Peyer's patch (tissue), 4 donors: ENCODE measurements around the gene KCNQ1. TPM values are rescaled to one million over a fixed set of nuclear protein-coding genes. Genes with fewer than 3 reads are reported as not detected.
A peak's percentile ranks its signal among the peaks of the same experiment; 100 is the strongest.

Source experiments
- DNase-seq, 3 donors: peaks; one replicate each; pipeline ENCODE4 v3.0.0-alpha.2; 2017 to 2019
- H3K27ac ChIP-seq, 4 donors: fragments of 200-600 bp; sonication (generic); one replicate each; pipeline ENCODE4 v1.5.1; 2016 to 2019
- H3K27me3 ChIP-seq, 2 donors: fragments of 200-600 bp; sonication (generic); one replicate each; pipeline ENCODE4 v1.5.1; 2019
- H3K36me3 ChIP-seq, 3 donors: fragments of 200-600 bp; sonication (generic); one replicate each; pipeline ENCODE4 v1.5.1; 2016 to 2019
- H3K4me1 ChIP-seq, 4 donors: fragments of 200-600 bp; sonication (generic); one replicate each; pipeline ENCODE4 v1.5.1; 2016 to 2019
- H3K4me3 ChIP-seq, 4 donors: fragments of 200-600 bp; sonication (generic); 1 replicate in 3 of 4; 2 replicates in 1 of 4; pipeline ENCODE4 v1.5.1; 2016 to 2019; ENCODE audit warnings: mild to moderate bottlenecking in 1 of 4
- H3K9me3 ChIP-seq, 4 donors: fragments of 200-600 bp; sonication (generic); one replicate each; pipeline ENCODE4 v1.5.1; 2016 to 2019; ENCODE audit warnings: mild to moderate bottlenecking in 1 of 4
- POLR2A ChIP-seq, 2 donors: fragments of 450-650 bp; IDR thresholded peaks; one replicate each; pipeline ENCODE4 v1.5.1; 2017; ENCODE audit warnings: antibody characterized with exemption in 2 of 2, mild to moderate bottlenecking in 2 of 2, moderate library complexity in 2 of 2
- total RNA-seq, 4 donors: library from RNA; depleted of rRNA; stranded (reverse); fragments of >200 nt; gene quantifications; one replicate each; pipeline ENCODE4 v1.1.0, GENCODE V29; 2016
- TF ChIP-seq, protein P1 (sequence below), 6 experiments: fragments of 450-650 bp in 4 of 6; fragments of 200-600 bp in 2 of 6; sonication (generic) in 1 of 6; IDR thresholded peaks; one replicate each; pipeline ENCODE4 v1.5.1; 2017 to 2019; ENCODE audit warnings: antibody characterized with exemption in 6 of 6, mild to moderate bottlenecking in 3 of 6, moderate library complexity in 1 of 6

KCNQ1 gene
- total RNA-seq, 4 donors from 2014 or later = 50.6 to 66.4 (median 54.2) TPM

DNA sequence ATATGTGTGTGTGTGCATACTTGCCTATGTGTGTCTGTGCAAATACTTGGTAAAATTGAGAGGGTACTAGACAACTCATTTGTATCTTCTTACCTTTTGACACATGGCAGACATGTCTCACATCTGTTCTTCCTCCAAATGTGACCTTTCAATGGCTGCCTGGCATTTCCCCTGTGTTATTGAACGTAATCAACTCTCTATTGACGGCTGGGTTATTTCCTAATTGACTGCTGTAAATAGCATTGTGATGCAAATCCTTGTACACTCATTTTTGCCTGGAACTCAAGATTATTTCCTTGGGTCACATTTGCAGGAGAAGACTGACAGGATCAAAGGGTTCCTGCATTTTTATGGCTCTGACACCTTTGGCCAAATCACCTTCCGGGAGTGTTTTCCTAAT is 37.4 kb downstream of the KCNQ1 start:
- Histone ChIP-seq H3K4me3 (no peak overlapping the region), H3K36me3 (no peaks in the 10 kb centered on the region), H3K27me3 (no peaks in the 10 kb centered on the region), H3K9me3 (peaks cover 0 to 14% (median 3%) of the 10 kb centered on the region in 4 donors), H3K4me1 (peaks cover 0 to 7% (median 0%) of the 10 kb centered on the region in 4 donors), H3K27ac (no peak overlapping the region)
- TF ChIP-seq POLR2A (IDR thresholded peaks at IDR 0.05) = no peak
- TF ChIP-seq, protein P1, sequence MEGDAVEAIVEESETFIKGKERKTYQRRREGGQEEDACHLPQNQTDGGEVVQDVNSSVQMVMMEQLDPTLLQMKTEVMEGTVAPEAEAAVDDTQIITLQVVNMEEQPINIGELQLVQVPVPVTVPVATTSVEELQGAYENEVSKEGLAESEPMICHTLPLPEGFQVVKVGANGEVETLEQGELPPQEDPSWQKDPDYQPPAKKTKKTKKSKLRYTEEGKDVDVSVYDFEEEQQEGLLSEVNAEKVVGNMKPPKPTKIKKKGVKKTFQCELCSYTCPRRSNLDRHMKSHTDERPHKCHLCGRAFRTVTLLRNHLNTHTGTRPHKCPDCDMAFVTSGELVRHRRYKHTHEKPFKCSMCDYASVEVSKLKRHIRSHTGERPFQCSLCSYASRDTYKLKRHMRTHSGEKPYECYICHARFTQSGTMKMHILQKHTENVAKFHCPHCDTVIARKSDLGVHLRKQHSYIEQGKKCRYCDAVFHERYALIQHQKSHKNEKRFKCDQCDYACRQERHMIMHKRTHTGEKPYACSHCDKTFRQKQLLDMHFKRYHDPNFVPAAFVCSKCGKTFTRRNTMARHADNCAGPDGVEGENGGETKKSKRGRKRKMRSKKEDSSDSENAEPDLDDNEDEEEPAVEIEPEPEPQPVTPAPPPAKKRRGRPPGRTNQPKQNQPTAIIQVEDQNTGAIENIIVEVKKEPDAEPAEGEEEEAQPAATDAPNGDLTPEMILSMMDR (IDR thresholded peaks at IDR 0.05) = no peak
- no peak for DNase-seq

- Histone ChIP-seq H3K4me3 (no peak overlapping the region), H3K36me3 (no peaks in the 10 kb centered on the region), H3K27ac (peak overlapping the region in 1 of 4 donors; percentile 10), H3K27me3 (no peaks in the 10 kb centered on the region), H3K4me1 (peaks cover 0 to 7% (median 0%) of the 10 kb centered on the region in 4 donors), H3K9me3 (peaks cover 0 to 14% (median 5%) of the 10 kb centered on the region in 4 donors)
- no peak for DNase-seq
- TF ChIP-seq, protein P1 (IDR thresholded peaks at IDR 0.05) = no peak
- TF ChIP-seq POLR2A (IDR thresholded peaks at IDR 0.05) = no peak
Measured at GRCh38 chr11:2482745-2483144, 37.9 kb downstream of the KCNQ1 start.

DNA sequence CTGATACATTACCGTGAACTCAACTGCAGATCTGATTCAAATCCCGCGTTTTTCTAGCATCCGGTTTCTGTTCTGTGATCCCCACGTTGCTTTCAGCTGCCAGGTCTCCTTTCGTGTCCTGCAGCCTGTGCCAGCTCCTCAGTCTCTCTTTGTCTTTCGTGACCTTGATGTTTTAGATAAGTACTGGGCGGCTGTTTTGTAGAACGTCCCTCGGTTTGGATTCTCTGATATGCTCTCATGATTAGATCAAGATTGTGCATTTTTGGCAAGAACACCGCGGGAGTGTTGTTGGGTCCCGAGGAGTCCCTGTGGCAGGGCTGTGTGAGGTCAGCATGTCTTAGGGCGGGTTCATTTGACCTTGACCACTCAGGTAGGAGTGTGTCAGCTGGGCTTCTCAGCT is 38.6 kb downstream of the KCNQ1 start:
- TF ChIP-seq, protein P1 (IDR thresholded peaks at IDR 0.05) = no peak
- no peak for TF ChIP-seq POLR2A (IDR thresholded peaks at IDR 0.05)
- peak in 1 of 3 donors; percentile 46 for DNase-seq
- peaks cover 0 to 7% (median 0%) of the 10 kb centered on the region in 4 donors for H3K4me1 ChIP-seq
- H3K9me3 ChIP-seq = peaks cover 0 to 15% (median 6%) of the 10 kb centered on the region in 4 donors
- peak overlapping the region in 1 of 4 donors; percentile 34 for H3K27ac ChIP-seq
- no peak overlapping the region for H3K4me3 ChIP-seq
- H3K36me3 ChIP-seq = no peaks in the 10 kb centered on the region
- no peaks in the 10 kb centered on the region for H3K27me3 ChIP-seq

DNA sequence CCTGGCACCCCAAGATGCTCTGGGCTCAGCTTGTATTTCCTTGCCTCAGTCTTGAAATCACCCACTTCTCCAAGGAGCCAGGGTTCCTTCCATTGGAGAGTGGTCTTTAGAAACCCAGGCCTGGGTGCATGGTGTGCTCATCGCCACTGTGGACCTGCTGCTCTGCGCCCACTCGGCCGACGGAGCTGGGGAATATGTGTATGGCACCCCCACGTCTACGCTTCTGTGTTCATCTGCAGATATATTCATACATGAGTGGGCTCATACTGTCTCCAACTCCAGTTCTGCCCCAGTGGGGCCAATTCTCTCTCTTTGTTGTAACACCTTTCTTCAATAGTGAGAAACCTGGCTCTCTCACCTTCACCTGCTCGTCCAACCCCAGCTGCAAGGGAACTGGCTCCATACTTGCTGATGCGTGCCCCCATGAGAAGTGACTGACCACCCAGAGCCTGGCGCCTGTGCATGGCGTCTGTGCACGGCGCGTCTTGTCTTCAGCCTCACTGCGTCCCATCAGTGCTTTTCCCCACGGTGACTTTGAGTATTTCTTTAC is 39.8 kb downstream of the KCNQ1 start:
- Histone ChIP-seq H3K4me1 (peaks cover 0 to 7% (median 0%) of the 10 kb centered on the region in 4 donors), H3K27me3 (no peaks in the 10 kb centered on the region), H3K4me3 (no peak overlapping the region), H3K36me3 (no peaks in the 10 kb centered on the region), H3K9me3 (peaks cover 0 to 15% (median 0%) of the 10 kb centered on the region in 4 donors), H3K27ac (no peak overlapping the region)
- no peak for DNase-seq
- TF ChIP-seq, protein P1 (IDR thresholded peaks at IDR 0.05) = no peak
- TF ChIP-seq POLR2A (IDR thresholded peaks at IDR 0.05) = no peak

- peaks cover 0 to 15% (median 0%) of the 10 kb centered on the region in 4 donors for H3K9me3 ChIP-seq
- TF ChIP-seq, protein P1 (IDR thresholded peaks at IDR 0.05) = no peak
- TF ChIP-seq POLR2A (IDR thresholded peaks at IDR 0.05) = no peak
- no peak overlapping the region for H3K4me3 ChIP-seq
- H3K27me3 ChIP-seq = no peaks in the 10 kb centered on the region
- H3K4me1 ChIP-seq = peaks cover 0 to 7% (median 0%) of the 10 kb centered on the region in 4 donors
- no peak overlapping the region for H3K27ac ChIP-seq
- no peaks in the 10 kb centered on the region for H3K36me3 ChIP-seq
- no peak for DNase-seq
Measured at GRCh38 chr11:2488004-2488403, 43.2 kb downstream of the KCNQ1 start.
